ENCODE data around the gene TBC1D24.

TBC1D24 gene

GRCh38 chr16:2482249-2482648 lies 7.3 kb downstream of the TBC1D24 start:
- DNase-seq = no peak

- DNase-seq = peak in 50 of 58 donors; percentile 28 to 82 (median 58)
Measured at GRCh38 chr16:2482708-2483534, 8.0 kb downstream of the TBC1D24 start.

- DNase-seq = no peak
Measured at GRCh38 chr16:2483939-2484897, 9.3 kb downstream of the TBC1D24 start.

- DNase-seq = no peak
Measured at GRCh38 chr16:2484898-2485508, 10.1 kb downstream of the TBC1D24 start.

GRCh38 chr16:2485811-2486507 lies 11.0 kb downstream of the TBC1D24 start:
- no peak for DNase-seq

GRCh38 chr16:2486645-2487516 lies 12.0 kb downstream of the TBC1D24 start:
- DNase-seq = peak in 33 of 58 donors; percentile 17 to 60 (median 45)

GRCh38 chr16:2487517-2487842 lies 12.6 kb downstream of the TBC1D24 start:
- DNase-seq = peak in 2 of 58 donors; percentile 48 to 59

GRCh38 chr16:2487903-2488531 lies 13.1 kb downstream of the TBC1D24 start:
- peak in 3 of 58 donors; percentile 31 to 42 (median 34) for DNase-seq

GRCh38 chr16:2489581-2489980 lies 14.7 kb downstream of the TBC1D24 start:
- DNase-seq = no peak

- DNase-seq = no peak
Measured at GRCh38 chr16:2490190-2491105, 15.5 kb downstream of the TBC1D24 start.

- DNase-seq = no peak
Measured at GRCh38 chr16:2492292-2492691, 17.4 kb downstream of the TBC1D24 start.

- no peak for DNase-seq
Measured at GRCh38 chr16:2493605-2494004, 18.7 kb downstream of the TBC1D24 start.

- DNase-seq = no peak
Measured at GRCh38 chr16:2494616-2495015, 19.7 kb downstream of the TBC1D24 start.

- DNase-seq = no peak
Measured at GRCh38 chr16:2495041-2495440, 20.1 kb downstream of the TBC1D24 start.

GRCh38 chr16:2496223-2497115 lies 21.5 kb downstream of the TBC1D24 start:
- no peak for DNase-seq

- peak in 4 of 58 donors; percentile 21 to 33 (median 28) for DNase-seq
Measured at GRCh38 chr16:2497116-2497630, 22.2 kb downstream of the TBC1D24 start.
